Measurements from ENCODE around the gene JHY. TPM values are rescaled to one million over a fixed set of nuclear protein-coding genes. Genes with fewer than 3 reads are reported as not detected.

The JHY gene
- total and polyA plus RNA-seq, 2 of the 4 experiments (the other 2 are of a cell fraction), result 0.51 to 0.54 TPM

- no peak overlapping the region for H2BK15ac ChIP-seq (ENCODE audit: low read depth, low read length)
- no peaks in the 10 kb centered on the region for H3K79me1 ChIP-seq (ENCODE audit: low read depth in 1 of 2, low read length in 2 of 2)
- no peak overlapping the region for H3K4ac ChIP-seq (ENCODE audit: low read depth, low read length)
- H3K18ac ChIP-seq (ENCODE audit: low read depth, low read length), result no peak overlapping the region
- no peak overlapping the region for H2AK5ac ChIP-seq (ENCODE audit: low read depth, low read length)
- H3K9me1 ChIP-seq (ENCODE audit: insufficient read depth, low read length), result no peaks in the 10 kb centered on the region
- H2AFZ ChIP-seq (replicated peaks; ENCODE audit: low read length, poor library complexity), result no peak overlapping the region
- H4K5ac ChIP-seq (ENCODE audit: low read depth, low read length), result no peak overlapping the region
- no peak overlapping the region for H3K27ac ChIP-seq (ENCODE audit: insufficient read depth, low read length)
- CTCF ChIA-PET, result no interaction called here
- H3K4me1 ChIP-seq (ENCODE audit: control insufficient read depth, insufficient read depth, low read length), result no peaks in the 10 kb centered on the region
- no peak overlapping the region for H3K14ac ChIP-seq (replicated peaks; ENCODE audit: low read depth, low read length)
- H2BK5ac ChIP-seq (ENCODE audit: low read depth, low read length, poor library complexity, severe bottlenecking), result no peak overlapping the region
- no TSS peak for BruUV-seq (replicated peaks)
- H4K91ac ChIP-seq (ENCODE audit: insufficient read depth, low read depth, low read length), result no peak overlapping the region
- DNase-seq (no peak), ATAC-seq (ENCODE audit: low read depth) (no peak)
- H3K9me3 ChIP-seq (ENCODE audit: control insufficient read depth, insufficient read depth, low read length), result no peaks in the 10 kb centered on the region
- dilution Hi-C loops (cut with HindIII; ENCODE audit: low sequenced_read_pairs, unreplicated experiment) (no loop called here), in situ Hi-C loops (cut with MboI; ENCODE audit: low sequenced_read_pairs) (no loop called here), intact Hi-C loops (cut with micrococcal nuclease) (no loop called here)
- H4K20me1 ChIP-seq (ENCODE audit: insufficient read depth, low read length), result no peaks in the 10 kb centered on the region
- H2AK9ac ChIP-seq (replicated peaks; ENCODE audit: low read depth, low read length, poor library complexity), result no peak overlapping the region
- WGBS, 2 experiments (ENCODE audit: extremely low coverage in 2 of 2, insufficient read length in 1 of 2), result 80% methylated on average over 1 of the region's 6 CpGs; no CpG with 5 or more reads in 1 of the 2 experiments
- no peak overlapping the region for H3K4me2 ChIP-seq (ENCODE audit: low read depth, low read length)
- no peak overlapping the region for H4K8ac ChIP-seq (ENCODE audit: low read depth in 2 of 2, low read length in 2 of 2)
- no peak overlapping the region for H3K23ac ChIP-seq (ENCODE audit: low read depth, low read length)
- H3K9ac ChIP-seq (ENCODE audit: low read depth, low read length), result no peak overlapping the region
- H2BK20ac ChIP-seq (ENCODE audit: low read depth, low read length), result no peak overlapping the region
- H3K4me3 ChIP-seq (ENCODE audit: insufficient read depth, low read depth, low read length), result no peak overlapping the region
- no peak for TF ChIP-seq SMC3 (IDR thresholded peaks at IDR 0.05; ENCODE audit: low read depth, low read length)
- no peak for TF ChIP-seq CEBPB (IDR thresholded peaks at IDR 0.05; ENCODE audit: low read depth, low read length)
- TF ChIP-seq RAD21 (IDR thresholded peaks at IDR 0.05; ENCODE audit: low read length), result no peak
- no peak for TF ChIP-seq RFX5 (IDR thresholded peaks at IDR 0.05; ENCODE audit: low read depth, low read length)
- no peak for TF ChIP-seq ELK1 (IDR thresholded peaks at IDR 0.05; ENCODE audit: borderline replicate concordance, low read depth, low read length)
- TF ChIP-seq NFE2L2 (IDR thresholded peaks at IDR 0.05; ENCODE audit: low read depth, low read length), result no peak
- TF ChIP-seq USF2 (IDR thresholded peaks at IDR 0.05; ENCODE audit: low read depth, low read length), result no peak
- no peak for TF ChIP-seq MAZ (IDR thresholded peaks at IDR 0.05; ENCODE audit: borderline replicate concordance, low read depth, low read length)
- TF ChIP-seq MAFK (IDR thresholded peaks at IDR 0.05; ENCODE audit: low read depth, low read length), result no peak
- TF ChIP-seq RCOR1 (IDR thresholded peaks at IDR 0.05; ENCODE audit: insufficient replicate concordance, low read length), result no peak
- TF ChIP-seq BHLHE40 (IDR thresholded peaks at IDR 0.05; ENCODE audit: low read depth, low read length), result no peak
- no peak overlapping the region for H2BK120ac ChIP-seq (ENCODE audit: low read depth, low read length)
- no peaks in the 10 kb centered on the region for H3K36me3 ChIP-seq (ENCODE audit: control insufficient read depth, insufficient read depth, low read length)
- H3K56ac ChIP-seq (ENCODE audit: extremely low read depth, insufficient read depth, low read length), result no peak overlapping the region
- POLR2A ChIA-PET (ENCODE audit: unreplicated experiment), result no interaction called here
- H3K27me3 ChIP-seq (ENCODE audit: control insufficient read depth, insufficient read depth, low read length), result peaks cover 22% of the 10 kb centered on the region
These were observed 49.0 kb downstream of the JHY start for GRCh38 chr11:122931510-122931909.
